T-helper 2 cell (primary cell): ENCODE results near the gene ALDH6A1.
"Not testable (repeated sequence)": the region's sequence is repeated elsewhere in the genome, so short reads cannot be mapped to it uniquely, and the experiment has no call there.

Experiments
- DNase-seq, 5 experiments: peaks; one replicate each; pipeline versions ENCODE4 v3.0.0 to v3.0.0-alpha.2; 2012 to 2022
- total RNA-seq, 2 donors: gene quantifications; one replicate each; lab custom pipeline; 2026; lab: John Stamatoyannopoulos, UW

The ALDH6A1 gene
- 11.2 to 17.4 reads per million in 2 donors for total RNA-seq

DNA sequence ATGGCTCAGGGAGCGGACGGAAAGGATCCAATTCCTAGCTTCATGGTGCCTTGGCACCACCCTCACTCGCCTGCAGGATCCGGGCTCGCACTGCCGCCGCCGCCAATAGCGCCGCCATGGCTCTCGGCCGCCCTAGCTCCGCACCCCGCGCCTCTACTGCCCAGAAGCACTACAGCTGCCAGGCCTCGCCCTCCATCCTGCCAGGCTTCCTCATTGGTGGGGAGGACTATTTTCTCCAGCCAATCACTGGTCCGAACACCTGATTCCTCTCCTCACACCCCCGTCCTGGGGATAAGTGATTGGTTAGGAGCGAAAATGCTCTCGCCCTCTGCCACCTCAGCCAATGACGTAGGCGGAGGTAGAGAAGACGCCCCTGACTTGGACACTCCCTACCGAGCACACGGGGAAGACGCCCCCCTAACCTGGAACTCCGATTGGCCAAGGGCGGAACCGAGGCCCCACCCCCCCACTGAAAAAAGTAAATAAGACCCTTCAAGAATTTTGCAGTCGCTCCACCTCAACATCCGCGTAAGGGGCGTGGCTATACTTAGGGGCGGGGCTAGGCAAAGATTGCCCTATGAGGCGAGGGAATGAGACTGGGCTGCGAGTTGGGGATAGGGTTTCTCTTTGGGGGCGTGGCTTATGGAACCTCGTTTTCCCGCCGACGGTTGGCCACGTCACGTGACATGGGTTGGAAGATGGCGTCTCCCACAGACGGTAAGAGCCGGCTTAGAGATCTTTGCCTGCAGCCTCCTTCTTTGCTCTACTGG is at the start of gene ALDH6A1, which contains the start of gene LIN52:
ALDH6A1 (minus strand) TSS at position 177 of the 770 bp plus-strand sequence; CDS start at position 118, 59 bp downstream.
LIN52 (plus strand) TSS at position 680 of the 770 bp plus-strand sequence; CDS start at position 699, 19 bp downstream.
- DNase-seq: peak; percentile 98 to 100 (median 100)

- DNase-seq: no peak
Measured at GRCh38 chr14:74127634-74128033, 43.4 kb upstream of the ALDH6A1 start.

- no peak for DNase-seq
Measured at GRCh38 chr14:74126315-74127013, 42.2 kb upstream of the ALDH6A1 start.

- not testable (repeated sequence) for DNase-seq
Measured at GRCh38 chr14:74125487-74125886, 41.2 kb upstream of the ALDH6A1 start.

DNA sequence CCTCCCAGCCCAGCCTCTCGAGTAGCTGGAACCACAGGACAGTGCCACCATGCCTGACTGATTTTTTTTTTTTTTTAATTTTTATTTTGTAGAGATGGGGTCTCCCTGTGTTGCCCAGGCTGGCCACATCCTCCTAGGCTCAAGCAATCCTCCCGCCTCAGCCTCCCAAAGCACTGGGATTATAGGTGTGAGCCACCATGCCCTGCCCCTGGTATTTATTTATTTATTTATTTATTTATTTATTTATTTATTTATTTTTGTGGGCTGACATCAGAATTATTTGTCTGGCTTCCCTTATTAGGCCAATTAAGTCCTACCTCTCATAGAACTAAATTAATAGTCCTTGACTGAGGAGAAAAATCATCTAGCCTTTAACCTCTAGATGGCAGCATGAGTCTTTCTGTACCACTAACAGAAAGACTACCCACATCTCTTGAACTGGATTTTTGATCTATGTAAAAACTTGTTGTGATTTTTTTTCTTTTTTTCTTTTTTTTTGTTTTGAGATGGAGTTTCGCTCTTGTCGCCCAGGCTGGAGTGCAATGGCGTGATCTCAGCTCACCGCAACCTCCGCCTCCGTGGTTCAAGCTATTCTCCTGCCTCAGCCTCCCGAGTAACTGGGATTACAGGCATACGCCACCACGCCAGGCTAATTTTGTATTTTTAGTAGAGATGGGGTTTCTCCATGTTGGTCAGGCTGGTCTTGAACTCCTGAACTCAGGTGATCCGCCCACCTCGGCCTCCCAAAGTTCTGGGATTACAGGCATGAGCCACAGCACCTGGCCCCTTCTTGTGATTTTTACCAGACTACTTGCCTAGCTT is 27.4 kb upstream of the ALDH6A1 start:
- peak in 1 of 5 experiments; percentile 72 for DNase-seq

GRCh38 chr14:74109369-74109768 is 25.1 kb upstream of the ALDH6A1 start:
- no peak for DNase-seq

DNA sequence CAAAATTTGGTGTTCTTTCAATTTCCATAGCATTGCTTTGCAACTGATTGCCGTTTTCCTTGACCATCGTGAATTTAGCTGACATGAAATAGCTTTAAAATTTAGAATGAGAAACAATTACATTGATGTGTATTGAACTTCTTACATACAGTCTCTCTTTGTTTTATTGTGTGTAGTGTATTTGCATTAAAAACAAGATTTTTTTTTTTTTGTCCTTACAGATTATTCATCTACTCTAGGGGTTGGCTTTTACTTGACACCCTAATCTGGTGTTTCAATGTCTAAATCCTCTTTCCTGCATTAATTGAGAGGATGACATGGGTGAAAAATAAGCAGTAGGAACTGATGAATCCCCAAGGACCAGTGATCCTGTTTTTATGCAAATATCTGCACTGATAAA is 21.1 kb upstream of the ALDH6A1 start:
- no peak for DNase-seq

- DNase-seq: peak in 1 of 5 experiments; percentile 58
Measured at GRCh38 chr14:74089251-74090020, 5.2 kb upstream of the ALDH6A1 start.

- DNase-seq: peak in 1 of 5 experiments; percentile 57
Measured at GRCh38 chr14:74085828-74086227, 1.6 kb upstream of the ALDH6A1 start.

DNA sequence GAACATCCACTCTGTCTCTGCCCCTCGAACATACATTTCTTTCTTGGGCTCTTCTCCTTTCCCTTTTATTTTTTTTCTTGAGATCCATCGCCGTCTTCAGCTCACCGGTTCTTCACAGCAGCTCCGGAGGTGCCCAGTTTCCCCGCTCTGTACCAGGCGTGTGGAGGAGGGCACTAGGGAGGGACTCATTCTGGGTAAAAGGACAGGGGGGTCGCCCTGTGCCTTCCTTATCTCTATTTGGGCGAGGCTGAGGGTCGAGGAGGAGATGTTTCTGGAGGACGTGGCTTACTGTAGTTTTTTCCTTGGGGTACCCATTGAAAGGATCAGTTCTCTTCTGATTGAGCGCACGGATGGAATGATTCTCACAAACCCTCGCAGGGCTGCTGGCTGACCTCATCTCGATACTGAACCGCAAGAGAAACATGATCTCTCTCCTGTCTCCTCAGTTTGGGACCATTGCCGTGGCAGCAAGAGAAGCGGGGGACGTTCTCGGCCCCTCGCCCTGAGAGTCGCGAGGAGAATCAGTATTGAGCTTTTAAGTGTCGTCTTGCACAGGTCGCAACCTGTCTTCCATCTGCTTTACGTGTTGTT is 889 bp upstream of the ALDH6A1 start:
- peak in 2 of 5 experiments; percentile 2 to 62 for DNase-seq

GRCh38 chr14:74083784-74084276 is 423 bp downstream of the ALDH6A1 start:
- DNase-seq: no peak

- no peak for DNase-seq
Measured at GRCh38 chr14:74083161-74083560, 1.1 kb downstream of the ALDH6A1 start.

DNA sequence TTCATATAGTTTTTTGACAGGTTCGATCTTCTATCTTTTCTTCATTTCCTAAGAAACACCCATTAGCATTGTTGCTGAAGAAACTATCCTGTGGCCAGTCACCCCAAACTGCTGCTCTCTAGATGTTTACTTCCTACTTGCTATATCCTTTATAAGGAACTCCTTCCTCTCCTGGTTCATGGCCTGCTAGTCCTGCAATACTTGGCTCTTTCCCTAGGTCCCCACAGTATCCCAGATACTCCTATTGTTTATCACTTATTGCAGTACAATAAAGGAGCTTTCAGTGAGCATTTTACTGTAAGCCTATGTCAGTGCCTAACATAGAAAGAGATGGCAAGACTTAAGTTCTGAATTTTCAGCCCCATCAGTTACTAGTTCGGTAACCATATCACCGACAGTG is 2.8 kb downstream of the ALDH6A1 start:
- DNase-seq: no peak

- DNase-seq: no peak
Measured at GRCh38 chr14:74080820-74081460, 3.3 kb downstream of the ALDH6A1 start.

DNA sequence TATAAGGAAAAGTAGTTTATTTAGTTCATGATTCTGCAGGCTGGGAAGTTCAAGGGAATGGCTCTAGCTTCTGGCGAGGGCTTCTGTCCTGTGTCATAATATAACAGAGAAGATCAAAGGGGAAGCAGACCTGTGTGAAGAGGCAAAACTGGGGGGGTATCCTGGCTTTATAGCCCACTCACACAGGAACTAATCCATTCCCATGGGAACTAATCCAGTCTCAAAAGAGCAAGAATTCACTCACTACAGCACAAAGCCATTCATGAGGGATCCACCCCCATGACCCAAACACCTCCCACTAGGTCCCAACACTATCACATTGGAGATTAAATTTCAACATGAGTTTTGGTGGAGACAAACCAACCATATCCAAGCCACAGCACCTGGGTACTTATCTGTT is 6.9 kb downstream of the ALDH6A1 start:
- DNase-seq: no peak

DNA sequence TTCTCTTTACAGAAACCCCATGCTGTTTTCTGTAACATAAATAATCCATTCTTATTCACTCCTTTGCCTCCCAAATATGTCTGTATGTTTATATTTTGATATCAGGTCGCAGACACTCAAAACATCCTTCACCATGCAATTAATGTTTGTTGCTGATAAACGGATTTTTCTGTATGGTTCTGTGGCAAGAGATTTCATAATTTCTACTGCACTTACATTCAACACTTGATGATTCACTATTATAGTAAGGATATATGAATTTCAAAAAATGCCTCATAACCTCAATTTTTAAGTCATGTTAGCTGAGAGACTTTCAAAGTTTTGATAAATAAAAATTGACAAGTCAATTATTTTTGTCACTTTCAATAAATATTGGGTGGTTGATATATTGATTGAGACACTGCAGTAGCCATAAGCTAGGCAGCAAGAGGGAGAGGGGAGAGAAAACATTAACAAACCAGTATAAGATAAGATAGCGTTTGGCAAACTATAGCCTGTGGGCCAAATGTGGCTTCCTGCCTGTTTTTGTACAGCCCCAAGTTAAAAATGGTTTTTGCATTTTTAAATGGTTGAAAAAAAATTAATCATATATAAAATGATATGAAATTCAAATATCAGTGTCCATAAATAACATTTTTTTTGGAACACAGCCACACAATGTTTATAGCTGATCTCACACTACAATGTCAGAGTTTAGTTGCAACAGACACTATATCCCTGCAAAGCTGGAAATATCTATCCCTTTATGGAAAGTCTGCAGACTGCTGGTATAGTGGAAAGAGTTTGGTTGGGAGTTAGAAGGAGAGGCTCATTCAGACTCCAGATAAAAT is 18.3 kb downstream of the ALDH6A1 start:
- DNase-seq: no peak

GRCh38 chr14:74064883-74065282 is 19.4 kb downstream of the ALDH6A1 start:
- DNase-seq: no peak

- no peak for DNase-seq
Measured at GRCh38 chr14:74064426-74064825, 19.8 kb downstream of the ALDH6A1 start.

DNA sequence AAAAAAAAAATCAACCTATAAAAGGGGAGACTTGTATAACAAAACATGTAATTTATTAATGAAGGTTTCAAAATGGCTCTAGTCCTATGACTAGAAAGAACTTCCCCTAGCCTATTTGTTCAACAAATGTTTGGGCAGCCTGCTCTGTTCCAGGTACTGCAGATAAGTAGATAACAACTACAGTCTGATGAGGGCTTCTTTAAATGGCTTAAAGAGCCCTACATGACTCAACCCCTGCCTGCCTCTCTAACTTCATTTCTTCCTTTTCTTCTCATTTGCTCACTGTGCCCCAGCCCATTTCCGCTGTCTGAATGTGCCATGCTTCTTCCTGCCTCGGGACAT is 21.5 kb downstream of the ALDH6A1 start:
- peak in 1 of 5 experiments; percentile 11 for DNase-seq

- no peak for DNase-seq
Measured at GRCh38 chr14:74049876-74050495, 34.3 kb downstream of the ALDH6A1 start.
